ENCODE data around the gene KCNA3. TPM values are rescaled to one million over a fixed set of nuclear protein-coding genes. Genes with fewer than 3 reads are reported as not detected.

Gene KCNA3
- total and polyA plus RNA-seq, 2 of the 8 experiments (the other 6 are each of a cell fraction or from before 2014, with no cell fraction given): 0.95 to 1.1 TPM

- no peak overlapping the region for H3K4me3 ChIP-seq (ENCODE audit: extremely low read depth in 1 of 4, insufficient read depth in 2 of 4, low read depth in 3 of 4, low read length in 4 of 4)
- H3K4me1 ChIP-seq (replicated peaks in 1 of 4; ENCODE audit: control insufficient read depth in 3 of 4, insufficient read depth in 4 of 4, low read length in 3 of 4): peaks cover 0 to 5% (median 0%) of the 10 kb centered on the region in 4 experiments; a peak in 1 of 7 replicates
- TF ChIP-seq SIRT6 (IDR thresholded peaks at IDR 0.05; ENCODE audit: low read length) (no peak), EZH2 (IDR thresholded peaks at IDR 0.05; ENCODE audit: low read depth, low read length, severe bottlenecking) (no peak), SRF (IDR thresholded peaks at IDR 0.05; ENCODE audit: low read depth, low read length) (no peak), BCL11A (IDR thresholded peaks at IDR 0.05; ENCODE audit: low read depth in 2 of 2, low read length in 2 of 2) (no peak), BACH1 (IDR thresholded peaks at IDR 0.05; ENCODE audit: low read length) (no peak), SIX5 (IDR thresholded peaks at IDR 0.05; ENCODE audit: low read depth, low read length) (no peak), CBX5 (IDR thresholded peaks at IDR 0.05; ENCODE audit: low read depth, low read length) (no peak), JUND (IDR thresholded peaks at IDR 0.05; ENCODE audit: low read length) (no peak)
- no peak overlapping the region for H3K27ac ChIP-seq (ENCODE audit: low read depth, low read length)
- no peaks in the 10 kb centered on the region for H3K79me1 ChIP-seq (ENCODE audit: low read depth, low read length)
- H3K79me2 ChIP-seq (ENCODE audit: control insufficient read depth in 1 of 2, insufficient read depth in 2 of 2, low read length in 2 of 2): no peaks in the 10 kb centered on the region
- H3K23ac ChIP-seq (ENCODE audit: insufficient read length): no peak overlapping the region
- no peak overlapping the region for H2BK20ac ChIP-seq (ENCODE audit: low read length)
- no peak overlapping the region for H2BK12ac ChIP-seq (ENCODE audit: low read depth, low read length)
- no peak overlapping the region for H3K9ac ChIP-seq (replicated peaks in 1 of 4; ENCODE audit: extremely low read depth in 1 of 4, low read depth in 3 of 4, low read length in 3 of 4)
- H3K23me2 ChIP-seq (ENCODE audit: low read depth, low read length): no peaks in the 10 kb centered on the region
- no peaks in the 10 kb centered on the region for H3K27me3 ChIP-seq (replicated peaks in 1 of 4; ENCODE audit: control insufficient read depth in 3 of 4, extremely low read depth in 1 of 4, insufficient read depth in 3 of 4, low read length in 3 of 4)
- H3K4ac ChIP-seq (replicated peaks; ENCODE audit: insufficient read length, low read depth, low read length): no peak overlapping the region
- H4K20me1 ChIP-seq (replicated peaks in 1 of 2; ENCODE audit: control insufficient read depth in 1 of 2, insufficient read depth in 2 of 2, low read length in 2 of 2): peaks cover 0 to 2% of the 10 kb centered on the region in 2 experiments
- CTCF ChIA-PET (ENCODE audit: partially characterized antibody): interaction anchor here (0.6 to 1.5 kb wide), 3 partner anchors 9 to 1032 kb away, joined by 3 to 4 read pairs (median 4); no protein-coding TSS in a partner anchor
- no peaks in the 10 kb centered on the region for H3K9me3 ChIP-seq (ENCODE audit: insufficient read depth in 2 of 2, low read depth in 1 of 2, low read length in 1 of 2)
- DNase-seq (ENCODE audit: low read depth in 1 of 2, low spot score in 2 of 2) (no peak), FAIRE-seq (no peak)
- no peak overlapping the region for H2AK5ac ChIP-seq (ENCODE audit: low read depth, low read length)
- H2AFZ ChIP-seq (ENCODE audit: low read length): no peak overlapping the region
- POLR2A ChIA-PET (ENCODE audit: partially characterized antibody): no interaction called here
- no peak overlapping the region for H3K18ac ChIP-seq (ENCODE audit: extremely low read depth, low read length)
- H2BK15ac ChIP-seq (ENCODE audit: low read length): no peak overlapping the region
- no peak overlapping the region for H2BK5ac ChIP-seq (ENCODE audit: low read depth, low read length)
- H3K4me2 ChIP-seq (ENCODE audit: insufficient read depth in 1 of 2, low read depth in 2 of 2, low read length in 2 of 2): no peak overlapping the region
- no peak overlapping the region for H4K8ac ChIP-seq (ENCODE audit: extremely low read depth, insufficient read depth, low read length)
- H3K14ac ChIP-seq (ENCODE audit: insufficient read length): no peak overlapping the region
- H2BK120ac ChIP-seq (replicated peaks; ENCODE audit: low read depth, low read length): no peak overlapping the region
- no peak overlapping the region for H3K56ac ChIP-seq (replicated peaks; ENCODE audit: insufficient read length, low read depth, low read length)
- H4K5ac ChIP-seq (ENCODE audit: insufficient read length, low read depth, low read length): no peak overlapping the region
- WGBS, 2 experiments (ENCODE audit: extremely low coverage in 1 of 2, insufficient coverage in 1 of 2, insufficient read length in 1 of 2, insufficient replicate concordance in 2 of 2, low coverage in 1 of 2, low lambda C conversion rate in 2 of 2, missing lambda C conversion rate in 1 of 2): 95% methylated on average over 1 of the region's 1 CpG; no CpG with 5 or more reads in 1 of the 2 experiments
- no peaks in the 10 kb centered on the region for H3K36me3 ChIP-seq (ENCODE audit: control insufficient read depth in 2 of 4, insufficient read depth in 4 of 4, low read length in 3 of 4)
- H4K91ac ChIP-seq (replicated peaks; ENCODE audit: insufficient read length, low read length): no peak overlapping the region
These were observed 8.2 kb upstream of the KCNA3 start for GRCh38 chr1:110682898-110683297.
